ENCODE results near the gene ZMIZ1.
A peak's percentile ranks its signal among the peaks of the same experiment; 100 is the strongest.

ZMIZ1 gene

DNA sequence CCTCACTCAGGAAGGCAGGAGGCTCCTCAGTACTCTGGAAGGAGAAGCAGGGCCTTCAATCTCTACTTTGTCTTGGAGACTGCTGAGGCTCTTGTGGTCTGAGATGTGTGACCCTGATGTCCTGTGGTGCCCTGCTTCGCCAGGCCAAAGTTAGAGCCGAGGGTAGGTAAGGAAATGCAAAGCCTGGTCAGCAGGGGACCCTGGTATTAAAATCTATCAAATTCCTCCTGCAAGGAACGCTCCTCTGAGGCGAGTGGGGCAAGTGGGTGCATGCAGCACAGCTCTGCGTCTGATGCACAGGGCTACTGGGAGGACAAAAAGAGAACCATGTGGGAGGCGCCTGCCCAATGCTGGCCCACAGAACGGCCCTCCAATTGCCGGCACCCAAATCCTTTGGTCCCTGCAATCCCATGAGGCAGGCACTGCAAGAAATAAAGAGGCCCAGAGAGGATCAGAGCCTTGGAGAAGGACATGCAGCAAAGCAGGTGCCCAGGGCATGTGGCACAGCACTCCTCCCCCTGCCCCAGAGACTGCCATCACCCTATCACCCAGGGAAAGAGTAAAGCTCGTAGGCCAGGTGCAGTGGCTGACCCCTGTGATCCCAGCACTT, 23.1 kb upstream of the ZMIZ1 start:
- Mint-ChIP-seq H3K9me3 (no peaks in the 10 kb centered on the region), H3K36me3 (ENCODE audit: low read depth) (no peaks in the 10 kb centered on the region), H3K4me3 (no peak overlapping the region), H3K27me3 (no peaks in the 10 kb centered on the region), H3K27ac (no peak overlapping the region), H3K4me1 (ENCODE audit: low read depth) (peaks cover 44% of the 10 kb centered on the region)
- DNase-seq, result peak; percentile 25

DNA sequence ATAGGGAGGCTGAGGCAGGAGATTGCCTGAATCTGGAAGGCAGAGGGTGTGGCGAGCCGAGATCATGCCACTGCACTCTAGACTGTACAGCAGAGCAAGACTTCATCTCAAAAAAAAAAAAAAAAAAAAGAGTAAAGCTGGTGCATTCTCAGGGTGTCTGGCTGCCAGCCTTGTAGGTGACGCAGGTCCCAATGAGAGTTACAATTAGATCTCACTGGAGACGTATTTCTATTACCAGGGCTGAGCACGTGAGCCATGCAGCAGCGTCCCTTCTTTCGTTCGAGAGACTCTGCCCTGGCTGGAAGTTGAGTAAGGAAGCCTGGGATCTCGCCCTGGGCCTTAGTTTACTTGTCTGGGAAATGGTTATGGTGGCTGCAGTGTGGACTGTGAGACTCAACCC, 22.4 kb upstream of the ZMIZ1 start:
- H3K36me3 Mint-ChIP-seq (ENCODE audit: low read depth), result no peaks in the 10 kb centered on the region
- H3K4me3 Mint-ChIP-seq, result no peak overlapping the region
- no peaks in the 10 kb centered on the region for H3K27me3 Mint-ChIP-seq
- DNase-seq, result peak; percentile 23
- H3K9me3 Mint-ChIP-seq, result no peaks in the 10 kb centered on the region
- H3K27ac Mint-ChIP-seq, result no peak overlapping the region
- H3K4me1 Mint-ChIP-seq (ENCODE audit: low read depth), result peaks cover 48% of the 10 kb centered on the region

DNA sequence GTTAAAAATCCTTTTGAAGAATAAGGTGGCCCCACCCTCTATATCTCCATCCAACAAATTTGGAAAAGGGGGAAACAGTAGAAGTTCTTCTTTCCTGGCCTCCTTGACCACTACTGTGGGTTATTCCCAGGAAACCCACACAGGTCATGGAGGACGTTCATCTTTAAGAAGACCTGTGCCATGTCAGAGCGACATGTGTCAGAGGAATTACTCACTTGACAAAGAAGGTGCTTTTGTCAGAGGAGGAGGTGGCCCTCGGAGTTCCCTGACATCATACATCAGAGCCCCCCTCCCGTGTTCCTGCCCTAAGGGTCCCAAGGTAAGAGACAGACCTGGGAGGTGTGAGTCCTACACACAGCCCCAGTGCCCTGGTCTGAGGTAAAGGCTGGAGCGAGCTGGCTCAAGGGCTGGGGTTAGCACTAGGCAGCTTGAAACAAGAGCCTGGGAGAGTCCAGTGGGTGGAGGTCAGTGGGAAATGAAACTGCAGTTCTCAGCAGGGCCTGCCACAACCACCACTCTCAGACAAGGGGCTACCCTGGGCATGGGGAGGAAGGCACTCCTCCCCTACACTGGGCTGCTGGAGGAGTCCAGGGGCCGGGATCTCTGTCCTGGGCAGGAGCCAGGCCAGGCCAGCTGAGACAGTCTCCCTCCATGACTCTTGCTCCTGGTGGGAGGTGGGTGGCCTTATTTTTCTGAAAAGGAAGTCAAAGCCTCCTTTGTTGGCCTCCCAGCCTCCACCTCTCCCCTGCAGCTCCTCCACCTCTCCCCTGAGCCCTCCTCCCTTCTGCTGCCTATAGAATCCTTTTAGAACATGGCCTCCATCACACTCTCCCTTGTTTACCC, 21.8 kb upstream of the ZMIZ1 start:
- H3K36me3 Mint-ChIP-seq (ENCODE audit: low read depth), result no peaks in the 10 kb centered on the region
- H3K27me3 Mint-ChIP-seq, result no peaks in the 10 kb centered on the region
- H3K9me3 Mint-ChIP-seq, result no peaks in the 10 kb centered on the region
- H3K4me3 Mint-ChIP-seq, result no peak overlapping the region
- peak overlapping the region; percentile 90 for H3K27ac Mint-ChIP-seq
- peaks cover 52% of the 10 kb centered on the region for H3K4me1 Mint-ChIP-seq (ENCODE audit: low read depth)
- DNase-seq, result peak; percentile 34

DNA sequence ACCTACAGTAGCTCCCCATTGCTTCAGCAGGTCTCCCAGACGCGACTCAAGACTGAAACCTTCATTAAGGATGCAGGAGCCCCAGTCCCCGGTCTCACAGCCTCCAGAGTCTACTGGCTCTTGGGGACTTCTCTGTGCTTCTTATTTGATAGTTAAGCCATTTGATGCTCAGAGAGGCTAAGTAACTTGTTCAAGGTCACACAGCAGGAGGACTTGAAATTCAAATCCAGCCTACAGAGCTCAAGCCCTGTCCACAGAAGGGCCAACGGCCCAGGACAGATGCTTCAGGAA, 21.2 kb upstream of the ZMIZ1 start:
- Mint-ChIP-seq H3K9me3 (no peaks in the 10 kb centered on the region), H3K36me3 (ENCODE audit: low read depth) (no peaks in the 10 kb centered on the region), H3K4me1 (ENCODE audit: low read depth) (peaks cover 50% of the 10 kb centered on the region), H3K4me3 (no peak overlapping the region), H3K27me3 (no peaks in the 10 kb centered on the region), H3K27ac (peak overlapping the region; percentile 90)
- peak; percentile 36 for DNase-seq

DNA sequence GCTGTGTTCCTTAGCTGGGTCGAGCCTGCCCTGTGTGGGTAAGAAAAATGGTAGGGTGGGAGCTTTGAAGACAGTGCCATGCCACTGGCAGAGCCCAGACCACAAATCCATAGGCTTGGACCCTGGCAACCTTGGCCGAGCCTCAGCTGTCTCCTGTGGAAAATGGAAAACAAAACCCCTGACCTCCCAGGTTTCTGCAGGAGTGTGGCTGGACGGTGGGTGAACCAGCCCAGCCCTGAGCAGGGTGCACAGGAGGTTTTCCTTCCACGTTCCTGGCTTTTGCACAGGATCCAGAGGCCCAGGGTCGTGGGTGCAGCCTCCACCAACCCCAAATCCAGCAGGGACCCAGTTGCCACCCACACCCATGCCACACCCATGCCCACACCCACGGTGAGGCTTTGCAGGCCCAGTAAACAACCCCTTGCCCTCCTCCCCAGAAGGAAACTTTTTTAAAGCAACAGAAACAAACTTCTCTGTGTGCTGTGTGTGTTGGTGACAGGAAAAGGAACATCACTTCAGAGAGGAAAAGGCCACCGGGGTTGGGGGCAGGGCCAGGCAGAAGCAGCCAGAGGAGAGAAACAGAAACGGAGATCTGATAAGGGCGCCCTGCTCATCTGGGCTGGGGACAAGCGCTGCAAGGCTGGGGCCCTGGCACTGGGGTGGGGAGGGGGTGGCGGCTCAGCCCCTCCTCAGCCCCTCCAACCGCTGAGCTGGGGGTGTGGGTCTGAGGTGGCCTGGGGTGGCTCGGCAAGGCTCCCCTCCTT, 20.7 kb upstream of the ZMIZ1 start:
- Mint-ChIP-seq H3K9me3 (no peaks in the 10 kb centered on the region), H3K4me3 (peak overlapping the region; percentile 51), H3K27me3 (no peaks in the 10 kb centered on the region), H3K27ac (peak overlapping the region; percentile 90), H3K36me3 (ENCODE audit: low read depth) (no peaks in the 10 kb centered on the region), H3K4me1 (ENCODE audit: low read depth) (peaks cover 46% of the 10 kb centered on the region)
- DNase-seq, result peak; percentile 62

DNA sequence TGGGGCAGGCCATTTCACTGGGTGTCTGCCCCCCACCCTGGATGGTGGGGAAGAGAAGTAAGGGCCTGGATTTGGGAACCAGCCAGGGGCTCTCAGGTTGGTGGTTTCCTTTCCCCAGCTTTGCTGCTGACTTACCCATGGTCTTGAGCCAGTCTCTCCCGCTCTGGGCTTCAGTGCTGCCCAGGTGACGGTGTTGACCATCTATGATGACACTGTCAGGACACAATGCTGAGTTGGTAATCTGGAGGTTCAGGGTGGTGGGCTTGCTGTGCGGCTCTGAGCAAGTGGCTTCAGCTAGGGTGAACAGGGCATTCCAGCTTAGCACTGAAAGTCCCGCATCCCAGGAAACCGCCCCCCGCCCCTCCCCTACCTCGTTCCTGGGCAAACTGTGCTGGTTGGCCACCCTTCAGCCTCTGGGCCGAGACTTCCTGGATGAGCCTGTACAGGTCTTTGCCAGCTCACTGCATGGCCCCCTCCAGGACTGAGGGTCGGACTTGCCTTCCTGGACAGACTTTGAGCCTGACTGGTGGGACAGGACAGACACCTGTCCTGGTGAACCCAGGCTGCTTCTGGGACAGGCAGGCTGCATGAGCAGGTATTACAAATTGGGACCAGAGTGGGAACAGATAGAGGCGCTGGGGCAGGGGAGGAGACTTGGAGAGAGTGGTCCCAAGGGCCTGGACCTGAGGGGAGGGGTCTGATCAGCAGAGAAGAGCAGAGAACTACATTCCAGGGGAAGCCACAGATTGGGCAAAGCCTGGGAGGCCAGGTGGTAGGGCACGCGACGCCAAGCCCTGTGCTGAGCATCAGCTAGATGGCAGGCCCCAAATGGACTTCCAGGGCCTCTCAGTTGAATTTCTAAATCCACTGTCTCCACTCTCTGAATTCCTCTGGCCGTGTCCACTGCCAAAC, 19.9 kb upstream of the ZMIZ1 start:
- Mint-ChIP-seq H3K4me1 (ENCODE audit: low read depth) (peaks cover 42% of the 10 kb centered on the region), H3K4me3 (no peak overlapping the region)
- peak; percentile 31 for DNase-seq

DNA sequence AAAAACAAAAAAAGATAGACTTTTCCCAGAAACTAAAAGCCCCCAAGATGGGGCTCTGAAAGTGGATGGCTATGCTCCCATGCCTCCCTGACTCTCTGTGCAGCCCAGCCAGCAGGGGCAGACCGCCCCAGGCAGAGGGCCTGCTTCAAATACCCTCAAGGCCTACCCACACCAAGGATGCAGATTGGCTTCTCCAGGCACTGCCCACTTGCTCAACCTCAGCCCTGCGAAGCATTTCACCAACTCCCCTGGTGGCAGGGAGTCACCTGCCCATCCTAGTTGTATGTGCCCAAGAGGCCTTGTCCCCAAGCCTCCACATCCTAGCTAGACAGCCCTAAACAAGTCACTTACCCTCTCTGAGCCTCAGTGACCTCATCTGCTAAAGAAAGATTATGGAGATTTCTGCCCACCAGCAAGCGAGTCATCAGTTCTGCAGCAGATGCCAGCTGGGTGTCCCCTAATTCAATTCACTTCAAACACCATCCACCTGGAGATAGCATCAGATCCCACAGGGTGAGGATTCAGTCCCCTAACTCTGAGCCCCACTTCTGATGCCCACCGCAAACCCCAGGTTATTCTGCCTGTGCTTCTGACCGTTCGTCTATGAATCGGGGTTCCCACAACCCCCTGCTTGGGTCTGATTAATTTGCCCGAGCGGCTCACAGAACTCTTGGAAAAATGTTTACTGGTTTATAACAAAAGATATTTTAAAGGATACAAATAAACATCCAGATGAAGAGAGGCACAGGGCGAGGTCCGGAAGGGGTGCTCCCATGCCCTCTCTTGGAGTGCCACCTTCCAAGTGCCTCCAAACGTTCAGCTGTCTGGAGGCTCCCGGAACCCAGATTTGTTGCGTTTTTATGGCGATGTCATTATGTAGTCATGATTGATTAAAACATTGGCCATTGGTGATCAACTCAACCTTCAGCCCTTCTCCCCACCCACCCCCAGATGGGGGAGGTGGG, 18.6 kb upstream of the ZMIZ1 start:
- no peaks in the 10 kb centered on the region for H3K9me3 Mint-ChIP-seq
- H3K4me1 Mint-ChIP-seq (ENCODE audit: low read depth), result peaks cover 43% of the 10 kb centered on the region
- no peaks in the 10 kb centered on the region for H3K27me3 Mint-ChIP-seq
- no peaks in the 10 kb centered on the region for H3K36me3 Mint-ChIP-seq (ENCODE audit: low read depth)
- peak; percentile 31 for DNase-seq
- H3K4me3 Mint-ChIP-seq, result no peak overlapping the region
- H3K27ac Mint-ChIP-seq, result peak overlapping the region; percentile 66

More for the DNA sequence above, 19.9 kb upstream of the ZMIZ1 start:
- peak overlapping the region; percentile 74 for H3K27ac Mint-ChIP-seq
- no peaks in the 10 kb centered on the region for H3K36me3 Mint-ChIP-seq (ENCODE audit: low read depth)
- no peaks in the 10 kb centered on the region for H3K27me3 Mint-ChIP-seq
- no peaks in the 10 kb centered on the region for H3K9me3 Mint-ChIP-seq

DNA sequence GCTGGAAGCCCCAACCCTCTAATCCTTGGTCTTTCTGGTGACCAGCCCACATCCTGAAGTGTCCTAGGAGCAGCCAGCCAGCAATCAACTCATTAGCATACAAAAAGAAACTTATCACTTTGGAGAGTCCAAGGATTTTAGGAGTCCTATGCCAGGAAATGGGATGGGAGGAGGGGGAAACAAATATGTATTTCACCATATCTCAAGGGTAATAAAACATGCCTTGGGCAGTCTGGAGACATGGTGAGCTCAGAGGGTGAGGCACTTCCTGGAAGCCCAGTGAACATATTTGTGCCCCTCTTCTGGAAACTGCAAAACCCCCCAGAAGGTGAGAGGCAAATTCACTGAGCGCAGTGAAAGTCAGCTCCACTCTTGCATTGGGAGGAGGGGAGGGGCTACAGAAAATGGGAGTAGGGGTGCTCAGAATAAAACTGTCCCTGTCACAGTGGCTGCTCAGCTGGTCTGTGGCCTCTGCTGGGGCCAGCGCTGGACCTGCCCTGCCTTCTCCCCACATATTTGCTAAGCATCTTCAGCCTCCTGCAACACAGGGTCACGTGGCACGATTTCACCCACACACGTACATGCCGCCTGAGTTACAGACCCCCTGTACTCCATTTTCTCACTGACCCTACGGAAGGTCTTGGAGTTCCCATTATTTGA, 17.7 kb upstream of the ZMIZ1 start:
- DNase-seq, result peak; percentile 14
- no peaks in the 10 kb centered on the region for H3K27me3 Mint-ChIP-seq
- H3K9me3 Mint-ChIP-seq, result no peaks in the 10 kb centered on the region
- H3K4me1 Mint-ChIP-seq (ENCODE audit: low read depth), result peaks cover 42% of the 10 kb centered on the region
- H3K4me3 Mint-ChIP-seq, result no peak overlapping the region
- no peak overlapping the region for H3K27ac Mint-ChIP-seq
- H3K36me3 Mint-ChIP-seq (ENCODE audit: low read depth), result no peaks in the 10 kb centered on the region

DNA sequence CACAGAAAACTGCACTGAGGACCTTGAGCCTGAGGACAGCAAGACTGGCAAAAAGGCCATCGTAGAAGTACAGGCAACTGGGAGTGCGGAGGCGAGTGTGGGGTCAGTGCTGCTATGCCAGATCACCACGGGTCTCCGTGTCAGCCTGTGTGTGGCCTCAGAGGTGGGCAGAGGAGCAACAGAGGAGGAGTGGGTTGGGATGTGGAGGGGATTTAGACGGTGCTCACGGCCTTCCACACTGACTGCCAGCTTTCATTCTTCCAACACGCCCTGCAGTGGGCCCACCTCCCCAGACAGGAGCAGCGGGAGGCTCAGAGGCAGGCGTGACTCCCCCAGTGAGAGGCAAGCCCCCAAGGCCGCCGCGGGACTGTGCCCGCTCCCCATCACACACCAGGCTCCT, 17.0 kb upstream of the ZMIZ1 start:
- Mint-ChIP-seq H3K27ac (peak overlapping the region; percentile 66), H3K4me3 (no peak overlapping the region), H3K27me3 (no peaks in the 10 kb centered on the region), H3K9me3 (no peaks in the 10 kb centered on the region), H3K4me1 (ENCODE audit: low read depth) (peaks cover 42% of the 10 kb centered on the region), H3K36me3 (ENCODE audit: low read depth) (no peaks in the 10 kb centered on the region)
- DNase-seq, result no peak

DNA sequence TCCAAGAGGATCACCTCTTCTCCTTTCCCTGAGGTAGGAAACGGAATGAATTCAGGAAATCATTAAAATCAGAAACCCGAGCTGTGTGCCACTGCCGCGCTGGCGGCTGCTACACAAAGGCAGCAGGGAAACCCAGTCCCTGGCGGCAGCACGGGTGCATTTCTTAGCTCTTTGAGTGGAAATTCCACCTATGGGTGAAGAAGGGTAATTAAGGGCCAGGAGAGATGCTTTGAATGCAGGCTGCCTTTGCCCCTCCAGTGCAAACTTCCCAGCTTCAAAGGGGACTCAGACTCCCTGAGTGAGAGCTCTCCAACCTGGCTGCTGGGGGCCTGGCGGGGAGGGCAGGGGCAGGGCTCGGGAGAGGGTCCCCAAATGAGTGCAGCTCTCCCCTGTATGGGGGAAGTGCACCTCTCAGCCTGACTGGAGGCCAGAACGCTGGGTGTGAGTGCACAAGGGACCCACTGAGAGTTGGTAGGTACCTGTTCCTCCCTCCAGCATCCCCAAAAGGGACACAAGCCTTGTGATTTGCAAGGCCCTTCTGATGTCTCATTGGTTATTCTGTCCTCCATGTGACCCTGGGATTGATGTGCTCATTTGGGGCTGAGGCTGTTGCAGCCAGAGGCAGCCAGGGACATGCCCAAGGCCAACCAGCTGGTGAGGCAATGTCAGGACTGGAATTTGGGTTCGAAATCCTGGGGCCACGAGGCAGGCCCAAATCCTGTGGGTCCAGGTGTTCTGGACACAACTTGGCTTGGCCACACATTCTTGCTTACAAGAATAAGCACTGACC, 16.3 kb upstream of the ZMIZ1 start:
- Mint-ChIP-seq H3K27ac (no peak overlapping the region), H3K4me3 (no peak overlapping the region), H3K4me1 (ENCODE audit: low read depth) (peaks cover 39% of the 10 kb centered on the region), H3K9me3 (no peaks in the 10 kb centered on the region), H3K36me3 (ENCODE audit: low read depth) (no peaks in the 10 kb centered on the region), H3K27me3 (no peaks in the 10 kb centered on the region)
- no peak for DNase-seq

DNA sequence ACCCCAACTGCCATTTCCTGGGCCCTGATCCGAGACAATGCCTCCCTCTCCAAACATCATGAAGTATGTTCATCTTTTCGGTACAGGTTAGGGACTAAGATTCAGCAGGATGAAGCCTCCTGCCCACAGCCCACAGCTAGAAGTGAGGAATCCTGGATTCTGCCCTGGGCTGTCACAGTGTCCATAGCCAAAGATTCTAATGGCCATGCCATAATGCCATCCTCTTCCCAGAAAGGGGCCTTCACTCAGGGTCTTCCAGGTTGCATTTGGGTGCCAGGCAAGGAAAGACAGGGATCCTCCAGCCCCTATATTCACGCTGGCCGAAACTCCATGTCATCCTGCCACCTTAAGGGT, 15.7 kb upstream of the ZMIZ1 start:
- Mint-ChIP-seq H3K4me3 (no peak overlapping the region), H3K27ac (no peak overlapping the region), H3K27me3 (no peaks in the 10 kb centered on the region), H3K4me1 (ENCODE audit: low read depth) (peaks cover 34% of the 10 kb centered on the region), H3K9me3 (no peaks in the 10 kb centered on the region), H3K36me3 (ENCODE audit: low read depth) (no peaks in the 10 kb centered on the region)
- no peak for DNase-seq

DNA sequence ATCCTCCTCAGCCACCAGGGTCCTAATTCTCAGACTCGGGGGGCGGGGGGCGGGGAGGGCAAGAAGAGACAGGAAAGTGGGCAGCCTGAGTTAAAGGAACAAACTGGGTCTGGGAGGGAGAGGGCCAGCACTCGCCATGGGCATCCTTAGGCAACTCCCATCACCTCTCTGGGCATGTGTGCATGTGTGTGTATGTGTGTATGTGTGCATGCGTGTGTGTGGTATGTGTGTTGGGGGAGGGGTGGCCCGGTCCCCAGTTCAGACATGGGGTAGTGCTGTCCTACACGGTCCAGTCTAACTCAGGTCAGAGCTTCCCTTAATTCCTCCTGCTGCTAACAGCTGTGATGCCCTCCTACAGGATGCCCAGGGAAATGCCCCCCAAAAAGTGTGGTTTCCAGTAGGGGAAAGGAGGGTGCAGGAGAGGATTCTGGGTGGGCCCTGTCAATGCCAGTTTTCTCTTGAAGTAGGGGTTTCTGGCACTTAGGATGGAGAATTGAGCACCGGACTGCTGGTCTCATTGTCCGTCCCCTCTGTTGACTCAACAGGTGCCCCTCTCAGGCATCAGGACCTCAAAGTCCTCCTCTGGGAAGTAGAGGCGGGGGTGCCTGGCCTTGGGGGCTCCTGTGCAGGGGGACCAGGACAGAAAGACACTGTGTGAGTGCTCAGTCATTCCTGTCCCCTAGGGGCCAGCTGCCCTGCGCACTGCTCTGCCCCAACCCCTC, 15.1 kb upstream of the ZMIZ1 start:
- no peak for DNase-seq
- no peaks in the 10 kb centered on the region for H3K9me3 Mint-ChIP-seq
- peaks cover 30% of the 10 kb centered on the region for H3K4me1 Mint-ChIP-seq (ENCODE audit: low read depth)
- H3K4me3 Mint-ChIP-seq, result no peak overlapping the region
- H3K27ac Mint-ChIP-seq, result no peak overlapping the region
- H3K36me3 Mint-ChIP-seq (ENCODE audit: low read depth), result no peaks in the 10 kb centered on the region
- H3K27me3 Mint-ChIP-seq, result no peaks in the 10 kb centered on the region
